Adrenal gland (tissue), 12 donors: ENCODE data around the gene EXOC6B. TPM values are rescaled to one million over a fixed set of nuclear protein-coding genes. Genes with fewer than 3 reads are reported as not detected.
"Not testable (repeated sequence)": the region's sequence is repeated elsewhere in the genome, so short reads cannot be mapped to it uniquely, and the experiment has no call there.

Experiments
- DNase-seq, 7 donors: peaks; one replicate each; pipeline ENCODE4 v3.0.0-alpha.2; 2019 to 2020
- H3K27ac ChIP-seq, 5 donors: fragments of 200-600 bp; sonication (generic) in 4 of 5; 1 replicate in 3 of 5; 2 replicates in 2 of 5; pipeline versions ENCODE4 v1.5.1 to v1.8.0; 2016 to 2020; ENCODE audit warnings: mild to moderate bottlenecking in 1 of 5
- H3K27me3 ChIP-seq: fragments of 200-600 bp; 2 replicates; pipeline ENCODE4 v1.8.0; 2021
- H3K36me3 ChIP-seq, 2 donors: fragments of 200-600 bp; replicated peaks in 1 of 2; 1 replicate in 1 of 2; 2 replicates in 1 of 2; pipeline versions ENCODE4 v1.5.1 to v1.8.0; 2018 to 2022
- H3K4me1 ChIP-seq, 2 donors: fragments of 200-600 bp; replicated peaks in 1 of 2; 1 replicate in 1 of 2; 2 replicates in 1 of 2; pipeline versions ENCODE4 v1.5.1 to v1.8.0; 2018 to 2021
- H3K4me3 ChIP-seq, 4 donors: fragments of 200-600 bp; sonication (generic) in 3 of 4; one replicate each; pipeline ENCODE4 v1.5.1; 2016 to 2018
- H3K9me3 ChIP-seq, 3 donors: fragments of 200-600 bp; sonication (generic) in 1 of 3; replicated peaks in 1 of 3; 1 replicate in 2 of 3; 2 replicates in 1 of 3; pipeline versions ENCODE4 v1.5.1 to v1.8.0; 2016 to 2021
- CTCF ChIP-seq, 6 experiments: fragments of 450-650 bp in 4 of 6; fragments of 200-600 bp in 2 of 6; sonication (generic) in 1 of 6; IDR thresholded peaks; 1 replicate in 5 of 6; 2 replicates in 1 of 6; pipeline versions ENCODE4 v1.5.1 to v1.8.0; 2016 to 2021; ENCODE audit warnings: antibody characterized with exemption in 6 of 6, mild to moderate bottlenecking in 2 of 6, moderate library complexity in 1 of 6
- POLR2A ChIP-seq, 2 donors: fragments of 450-650 bp; IDR thresholded peaks; one replicate each; pipeline ENCODE4 v1.6.1; 2017; ENCODE audit warnings: antibody characterized with exemption in 2 of 2, mild to moderate bottlenecking in 2 of 2, moderate library complexity in 1 of 2
- WGBS, 4 donors: extraction: QIAGEN DNeasy Blood & Tissue Kit in 2 of 4; methylation state at CpG; one replicate each; pipeline versions ENCODE4 v1.1.5 to v1.1.7; 2013 to 2017; 5-methylcytosine and 5-hydroxymethylcytosine counted together
- intact Hi-C, 2 donors: fragments of 100-400 bp; cut with DNase I; formaldehyde crosslinking; loops; one replicate each; pipeline versions ENCODE4 v1.14.1 to v1.15.0; 2022 to 2023
- polyA plus RNA-seq, 3 donors: library from polyadenylated mRNA; stranded (reverse); fragments of 200-250 nt in 2 of 3; fragments of 350-450 nt in 1 of 3; fragmentation: Illumina TruSeq in 1 of 3; extraction: RNeasy Lipid Tissue Mini Kit (QIAGEN cat#74804) in 1 of 3; gene quantifications; one replicate each; pipeline ENCODE4 v1.2.3, GENCODE V29; 2013 to 2014
- total RNA-seq, 9 donors: library from RNA; depleted of rRNA in 4 of 9; stranded (reverse); fragments of >200 nt in 4 of 9; fragments of 120-200 nt in 1 of 9; fragmentation: NEBNext Ultra II Directional in 1 of 9; extraction: Animal tissue kit (Norgen Biotek cat#: 25700) in 1 of 9; gene quantifications; one replicate each; pipeline versions ENCODE4 v1.1.0 to v1.2.4, GENCODE V29; 2013 to 2023
- donor health status: healthy with polysubstance abuse.
- donor health status: Bipolar disorder and iron deficiency.
- donor health status: DM: yes; HTN: yes; CAD: no.
- donor health status: DM: no; HTN: no; CAD: no.
- donor health status: DM: no; HTN: no; CAD: no.
- donor health status: DM: yes; HTN: yes; CAD: no.

EXOC6B gene
- total and polyA plus RNA-seq, 12 donors, result 6.0 to 92.6 (median 50.6) TPM

GRCh38 chr2:72496479-72496878 lies 329.4 kb downstream of the EXOC6B start:
- Histone ChIP-seq H3K27ac (no peak overlapping the region), H3K36me3 (no peaks in the 10 kb centered on the region), H3K9me3 (no peaks in the 10 kb centered on the region), H3K27me3 (no peaks in the 10 kb centered on the region), H3K4me3 (no peak overlapping the region), H3K4me1 (no peaks in the 10 kb centered on the region)
- intact Hi-C loops, result no loop called here
- TF ChIP-seq POLR2A (IDR thresholded peaks at IDR 0.05) (no peak), CTCF (IDR thresholded peaks at IDR 0.05) (no peak)
- no peak for DNase-seq

GRCh38 chr2:72494392-72494791 lies 331.4 kb downstream of the EXOC6B start:
- intact Hi-C loops, result no loop called here
- no peaks in the 10 kb centered on the region for H3K36me3 ChIP-seq
- H3K4me3 ChIP-seq, result no peak overlapping the region
- no peaks in the 10 kb centered on the region for H3K27me3 ChIP-seq
- no peaks in the 10 kb centered on the region for H3K4me1 ChIP-seq
- H3K9me3 ChIP-seq, result no peaks in the 10 kb centered on the region
- TF ChIP-seq POLR2A (IDR thresholded peaks at IDR 0.05), result no peak
- no peak for TF ChIP-seq CTCF (IDR thresholded peaks at IDR 0.05)
- WGBS, 4 donors, result 87 to 94% (median 93%) methylated on average over 1 of the region's 1 CpG
- no peak for DNase-seq
- no peak overlapping the region for H3K27ac ChIP-seq

- H3K9me3 ChIP-seq, H3K27ac ChIP-seq, H3K4me3 ChIP-seq, DNase-seq, intact Hi-C loops, H3K4me1 ChIP-seq, H3K27me3 ChIP-seq, H3K36me3 ChIP-seq: not testable (repeated sequence)
- WGBS, 4 donors, result 89 to 100% (median 98%) methylated on average over 1 of the region's 1 CpG
Observed at GRCh38 chr2:72484622-72485021, 341.2 kb downstream of the EXOC6B start.

GRCh38 chr2:72483346-72483745 lies 342.5 kb downstream of the EXOC6B start:
- intact Hi-C loops, result no loop called here
- DNase-seq, result no peak
- no peak for TF ChIP-seq CTCF (IDR thresholded peaks at IDR 0.05)
- no peak for TF ChIP-seq POLR2A (IDR thresholded peaks at IDR 0.05)
- Histone ChIP-seq H3K9me3 (no peaks in the 10 kb centered on the region), H3K27me3 (no peaks in the 10 kb centered on the region), H3K4me1 (no peaks in the 10 kb centered on the region), H3K27ac (no peak overlapping the region), H3K36me3 (no peaks in the 10 kb centered on the region), H3K4me3 (no peak overlapping the region)
- WGBS, 4 donors, result 93 to 97% (median 95%) methylated on average over 2 of the region's 2 CpGs

GRCh38 chr2:72475246-72475645 lies 350.6 kb downstream of the EXOC6B start:
- Histone ChIP-seq H3K9me3 (no peaks in the 10 kb centered on the region), H3K27ac (no peak overlapping the region), H3K4me1 (no peaks in the 10 kb centered on the region), H3K36me3 (no peaks in the 10 kb centered on the region), H3K4me3 (no peak overlapping the region), H3K27me3 (no peaks in the 10 kb centered on the region)
- 90 to 100% (median 95%) methylated on average over 1 to 3 of the region's 3 CpGs for WGBS, 4 donors
- TF ChIP-seq POLR2A (IDR thresholded peaks at IDR 0.05) (no peak), CTCF (IDR thresholded peaks at IDR 0.05) (no peak)
- no peak for DNase-seq
- intact Hi-C loops, result no loop called here
